H1 (cell line): Measurements from ENCODE around the gene CCT5. TPM values are rescaled to one million over a fixed set of nuclear protein-coding genes. Genes with fewer than 3 reads are reported as not detected.

Experiments used
- CTCF ChIA-PET: fragments of 300-600 bp; sonication (Branson Sonifier 250); formaldehyde crosslinking; loops from one replicate; lab custom pipeline; 2021; ENCODE audit not compliant: partially characterized antibody; lab: Charles Lee
- POLR2A ChIA-PET: fragments of 300-600 bp; sonication (Branson Sonifier 250); formaldehyde crosslinking; loops from one replicate; lab custom pipeline; 2021; ENCODE audit warnings: inconsistent platforms; ENCODE audit not compliant: partially characterized antibody; lab: Charles Lee
- DNase-seq, 2 experiments: peaks; one replicate each; pipeline versions ENCODE4 v3.0.0 to v3.0.0-alpha.2; 2010 to 2022; ENCODE audit warnings: low spot score in 2 of 2, low read depth in 1 of 2, mixed read lengths in 1 of 2
- FAIRE-seq: peaks from 2 replicates; lab custom pipeline; 2011; peaks lifted over from hg19 to GRCh38; lab: Jason Lieb, UNC
- H2AFZ ChIP-seq: 2 replicates; pipeline ENCODE4 v1.8.1; 2012; ENCODE audit warnings: low read length, inconsistent platforms
- H2AK5ac ChIP-seq: 2 replicates; pipeline ENCODE4 v1.6.1; 2013; ENCODE audit warnings: low read depth, low read length
- H2BK120ac ChIP-seq: replicated peaks from 2 replicates; pipeline ENCODE3; 2013; ENCODE audit warnings: low read depth, low read length, inconsistent platforms
- H2BK12ac ChIP-seq: 2 replicates; pipeline ENCODE4 v1.6.1; 2013; ENCODE audit warnings: low read depth, low read length
- H2BK15ac ChIP-seq: 2 replicates; pipeline ENCODE4 v1.6.1; 2013; ENCODE audit warnings: low read length
- H2BK20ac ChIP-seq: 2 replicates; pipeline ENCODE4 v1.6.1; 2013; ENCODE audit warnings: low read length
- H2BK5ac ChIP-seq: 2 replicates; pipeline ENCODE4 v1.6.1; 2013; ENCODE audit warnings: low read depth, low read length
- H3K14ac ChIP-seq: 2 replicates; pipeline ENCODE4 v1.6.1; 2013; ENCODE audit warnings: inconsistent platforms; ENCODE audit not compliant: insufficient read length
- H3K18ac ChIP-seq: 2 replicates; pipeline ENCODE4 v1.6.1; 2013; ENCODE audit warnings: low read length; ENCODE audit errors: extremely low read depth
- H3K23ac ChIP-seq: 2 replicates; pipeline ENCODE4 v1.6.1; 2013; ENCODE audit warnings: inconsistent platforms; ENCODE audit not compliant: insufficient read length
- H3K23me2 ChIP-seq: 2 replicates; pipeline ENCODE4 v1.6.1; 2013; ENCODE audit warnings: low read depth, low read length
- H3K27ac ChIP-seq: 2 replicates; pipeline ENCODE4 v1.6.1; 2011; ENCODE audit warnings: low read depth, low read length, inconsistent platforms
- H3K27me3 ChIP-seq, 4 experiments: replicated peaks in 1 of 4; 1 replicate in 1 of 4; 2 replicates in 3 of 4; pipeline versions ENCODE4 v1.6.1 to v1.8.1; 2011 to 2013; ENCODE audit warnings: low read length in 3 of 4, mild to moderate bottlenecking in 3 of 4, inconsistent platforms in 2 of 4, mixed read lengths in 2 of 4, moderate library complexity in 1 of 4; ENCODE audit not compliant: control insufficient read depth in 3 of 4, insufficient read depth in 3 of 4; ENCODE audit errors: extremely low read depth in 1 of 4
- H3K36me3 ChIP-seq, 4 experiments: 2 replicates each; pipeline versions ENCODE4 v1.6.1 to v1.8.1; 2011 to 2013; ENCODE audit warnings: mild to moderate bottlenecking in 4 of 4, low read length in 3 of 4, moderate library complexity in 2 of 4, control low read depth in 1 of 4, inconsistent platforms in 1 of 4; ENCODE audit not compliant: insufficient read depth in 4 of 4, control insufficient read depth in 2 of 4
- H3K4ac ChIP-seq: replicated peaks from 2 replicates; pipeline ENCODE3; 2013; ENCODE audit warnings: low read length, low read depth, mixed read lengths, inconsistent platforms; ENCODE audit not compliant: insufficient read length
- H3K4me1 ChIP-seq, 4 experiments: replicated peaks in 1 of 4; 1 replicate in 1 of 4; 2 replicates in 3 of 4; pipeline versions ENCODE4 v1.6.1 to v1.8.1; 2011 to 2013; ENCODE audit warnings: low read length in 3 of 4, inconsistent platforms in 2 of 4, mixed read lengths in 1 of 4; ENCODE audit not compliant: insufficient read depth in 4 of 4, control insufficient read depth in 3 of 4
- H3K4me2 ChIP-seq, 2 experiments: 2 replicates each; pipeline versions ENCODE4 v1.6.1 to v1.8.1; 2011 to 2013; ENCODE audit warnings: low read depth in 2 of 2, low read length in 2 of 2, control low read depth in 1 of 2, inconsistent platforms in 1 of 2, mild to moderate bottlenecking in 1 of 2; ENCODE audit not compliant: insufficient read depth in 1 of 2
- H3K4me3 ChIP-seq, 4 experiments: fragments of 200-600, 300-600 bp in 1 of 4; sonication (generic), shearing (Covaris generic), sonication (Bioruptor Twin) in 1 of 4; 2 replicates each; pipeline versions ENCODE4 v1.5.1 to v1.8.1; 2011 to 2016; ENCODE audit warnings: low read length in 4 of 4, low read depth in 3 of 4, control low read depth in 2 of 4, inconsistent platforms in 2 of 4, mild to moderate bottlenecking in 2 of 4, mixed read lengths in 1 of 4, moderate library complexity in 1 of 4; ENCODE audit not compliant: insufficient read depth in 2 of 4; ENCODE audit errors: extremely low read depth in 1 of 4
- H3K56ac ChIP-seq: replicated peaks from 2 replicates; pipeline ENCODE3; 2013; ENCODE audit warnings: low read depth, mild to moderate bottlenecking, mixed read lengths, low read length, inconsistent platforms; ENCODE audit not compliant: insufficient read length
- H3K79me1 ChIP-seq: 2 replicates; pipeline ENCODE4 v1.6.1; 2013; ENCODE audit warnings: low read depth, low read length, control low read depth
- H3K79me2 ChIP-seq, 2 experiments: 2 replicates each; pipeline versions ENCODE4 v1.6.1 to v1.8.1; 2012 to 2013; ENCODE audit warnings: low read length in 2 of 2, mild to moderate bottlenecking in 2 of 2, inconsistent platforms in 1 of 2; ENCODE audit not compliant: insufficient read depth in 2 of 2, control insufficient read depth in 1 of 2
- H3K9ac ChIP-seq, 4 experiments: replicated peaks in 1 of 4; 1 replicate in 1 of 4; 2 replicates in 3 of 4; pipeline versions ENCODE4 v1.6.1 to v1.8.1; 2011 to 2013; ENCODE audit warnings: low read depth in 3 of 4, low read length in 3 of 4, control low read depth in 2 of 4, mild to moderate bottlenecking in 2 of 4, moderate library complexity in 2 of 4, inconsistent platforms in 1 of 4; ENCODE audit errors: extremely low read depth in 1 of 4
- H3K9me3 ChIP-seq, 2 experiments: 2 replicates each; pipeline versions ENCODE4 v1.6.1 to v1.8.1; 2012 to 2013; ENCODE audit warnings: mild to moderate bottlenecking in 2 of 2, moderate library complexity in 2 of 2, control low read depth in 1 of 2, inconsistent platforms in 1 of 2, low read depth in 1 of 2, low read length in 1 of 2, mixed read lengths in 1 of 2; ENCODE audit not compliant: insufficient read depth in 2 of 2
- H4K20me1 ChIP-seq, 2 experiments: replicated peaks in 1 of 2; 2 replicates each; pipeline versions ENCODE3 to v1.8.1; 2011 to 2013; ENCODE audit warnings: inconsistent platforms in 2 of 2, low read length in 2 of 2, mild to moderate bottlenecking in 1 of 2; ENCODE audit not compliant: insufficient read depth in 2 of 2, control insufficient read depth in 1 of 2
- H4K5ac ChIP-seq: 2 replicates; pipeline ENCODE4 v1.6.1; 2013; ENCODE audit warnings: low read length, low read depth, mixed read lengths, inconsistent platforms; ENCODE audit not compliant: insufficient read length
- H4K8ac ChIP-seq: 2 replicates; pipeline ENCODE4 v1.8.0; 2013; ENCODE audit warnings: mild to moderate bottlenecking, moderate library complexity, low read length, inconsistent platforms; ENCODE audit not compliant: insufficient read depth; ENCODE audit errors: extremely low read depth
- H4K91ac ChIP-seq: replicated peaks from 2 replicates; pipeline ENCODE3; 2013; ENCODE audit warnings: low read length, mixed read lengths, inconsistent platforms; ENCODE audit not compliant: insufficient read length
- KDM1A ChIP-seq: fragments of 200-600, 300-600 bp; sonication (generic); IDR thresholded peaks from 2 replicates; pipeline ENCODE4 v1.7.1; 2016; ENCODE audit warnings: mild to moderate bottlenecking, low read length, borderline replicate concordance
- TBP ChIP-seq: IDR thresholded peaks from 2 replicates; pipeline ENCODE4 v1.6.1; 2011; ENCODE audit warnings: low read depth, low read length, improper control_type of control experiment
- WGBS, 2 experiments: shearing (Covaris generic) in 1 of 2; methylation state at CpG; one replicate each; pipeline versions ENCODE4 v1.1.6 to v1.1.7; 2013 to 2015; ENCODE audit warnings: low lambda C conversion rate in 2 of 2, mixed read lengths in 2 of 2, inconsistent platforms in 1 of 2, low coverage in 1 of 2, missing lambda C conversion rate in 1 of 2; ENCODE audit not compliant: insufficient replicate concordance in 2 of 2, insufficient coverage in 1 of 2, insufficient read length in 1 of 2; ENCODE audit errors: extremely low coverage in 1 of 2, missing lambda C conversion rate in 1 of 2; 5-methylcytosine and 5-hydroxymethylcytosine counted together
- polyA plus RNA-seq, 7 experiments: library from polyadenylated mRNA; depleted of rRNA in 3 of 7; stranded (reverse) in 5 of 7; unstranded in 2 of 7; fragments of >200 nt in 5 of 7; fragments of 200-250 nt in 2 of 7; gene quantifications; 1 replicate in 5 of 7; 2 replicates in 1 of 7; 4 replicates in 1 of 7; pipeline versions ENCODE4 v1.2.1 to v1.2.3, GENCODE V29; 2011 to 2013; ENCODE audit warnings: missing spikeins in 2 of 7, mixed read lengths in 2 of 7
- total RNA-seq: library from RNA; stranded (reverse); fragmentation: NEBNext Ultra II Directional; extraction: Animal tissue kit (Norgen Biotek cat#: 25700); gene quantifications from 2 replicates; pipeline ENCODE4 v1.2.1, GENCODE V29; 2021

The CCT5 gene
- total and polyA plus RNA-seq, 2 of the 8 experiments (the other 6 are each of a cell fraction or from before 2014, with no cell fraction given): 425 to 549 TPM

DNA sequence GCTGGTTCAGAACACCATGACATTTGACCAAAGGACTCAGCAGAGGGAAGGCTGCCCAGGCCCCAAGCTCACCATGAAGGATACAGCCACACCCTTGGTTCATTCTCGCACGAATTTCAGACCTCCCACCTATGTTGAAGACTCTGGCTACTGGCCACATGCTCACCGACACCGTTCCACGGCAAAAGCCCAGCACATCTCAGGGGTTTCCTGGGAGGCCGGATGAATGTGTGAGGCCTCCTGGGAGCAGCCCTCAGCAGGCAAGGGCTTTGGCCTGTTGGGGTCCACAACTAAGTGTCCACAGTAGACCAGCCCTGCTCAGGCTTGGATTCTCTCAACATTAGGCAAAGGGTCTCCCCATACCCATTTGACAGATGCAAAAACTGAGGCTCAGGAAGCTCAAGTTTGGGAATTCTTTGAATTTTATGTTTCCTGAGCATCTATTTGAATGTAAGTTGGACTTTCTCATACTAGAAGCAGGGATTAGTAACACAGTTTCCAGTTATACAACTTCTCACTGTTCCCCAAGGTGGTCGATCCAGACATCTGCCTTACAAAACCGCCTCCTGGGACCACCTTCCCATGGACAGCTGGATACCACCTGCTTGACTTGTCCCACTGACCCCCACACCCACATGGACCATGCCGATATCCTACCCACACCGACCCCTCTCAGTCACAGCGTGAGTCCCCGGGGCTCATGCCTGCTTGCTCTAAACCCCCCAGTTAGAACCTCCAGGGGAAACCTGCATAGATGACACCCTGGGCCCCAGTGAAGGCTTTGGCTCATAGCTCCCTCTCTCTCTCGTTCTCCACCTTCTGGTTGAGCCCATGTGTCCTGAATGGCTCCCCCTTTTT lies 27.9 kb downstream of the CCT5 start:
- Histone ChIP-seq H3K23ac (no peak overlapping the region), H2BK15ac (no peak overlapping the region), H4K20me1 (no peaks in the 10 kb centered on the region), H2BK120ac (no peak overlapping the region), H2BK20ac (no peak overlapping the region)
- TF ChIP-seq TBP (no peak), KDM1A (peak; percentile 70; the same call in 1 of the 2 replicates)
- TF ChIP-seq, all 59 proteins: peak for 1
- Histone ChIP-seq H3K36me3 (no peaks in the 10 kb centered on the region; a peak in 1 of 8 replicates), H3K23me2 (no peaks in the 10 kb centered on the region), H3K9me3 (no peaks in the 10 kb centered on the region), H2AK5ac (no peak overlapping the region), H3K27me3 (no peaks in the 10 kb centered on the region), H3K4ac (no peak overlapping the region), H3K18ac (no peak overlapping the region), H3K4me1 (peaks cover 0 to 8% (median 2%) of the 10 kb centered on the region in 4 experiments; a peak in 1 of 7 replicates), H3K14ac (no peak overlapping the region), H2BK12ac (no peak overlapping the region), H3K27ac (no peak overlapping the region), H3K4me3 (no peak overlapping the region), H3K56ac (no peak overlapping the region), H3K79me1 (no peaks in the 10 kb centered on the region), H2BK5ac (no peak overlapping the region), H3K4me2 (no peak overlapping the region), H3K79me2 (no peaks in the 10 kb centered on the region), H4K91ac (no peak overlapping the region), H3K9ac (no peak overlapping the region), H2AFZ (no peak overlapping the region), H4K8ac (no peak overlapping the region; the same call in 1 of the 2 replicates), H4K5ac (no peak overlapping the region)
- FAIRE-seq (no peak), DNase-seq (no peak)
- 97% methylated on average over 13 of the region's 13 CpGs; no CpG with 5 or more reads in 1 of the 2 experiments for WGBS, 2 experiments
- POLR2A ChIA-PET: interaction anchor here (1.1 to 2.1 kb wide), 4 partner anchors 9 to 28 kb away, joined by 3 to 6 read pairs (median 5); partner anchors contain the start of genes ATPSCKMT and CCT5
- CTCF ChIA-PET: interaction anchor here (1.1 kb wide), 1 partner anchor 8 kb away, joined by 4 read pairs; no protein-coding TSS in a partner anchor
